Stimulated activated CD4-positive, alpha-beta T cell treated with anti-CD3 and anti-CD28 coated beads, Interleukin-4, amount 100 ng/mL, for 4 hours (primary cell): ENCODE data around the gene RABEP2.
"Not testable (repeated sequence)": the region's sequence is repeated elsewhere in the genome, so short reads cannot be mapped to it uniquely, and the experiment has no call there.

Source experiments
- DNase-seq, 2 experiments: peaks; one replicate each; pipeline ENCODE4 v3.0.0-alpha.2; 2020

RABEP2 gene

GRCh38 chr16:28924762-28925385 lies at the start of gene RABEP2:
RABEP2 (minus strand) TSS chr16:28925238; CDS start chr16:28925163, 75 bp downstream.
- peak; percentile 89 to 99 for DNase-seq

- peak; percentile 88 to 91 for DNase-seq
Observed at GRCh38 chr16:28974437-28975157, 49.6 kb upstream of the RABEP2 start, which contains the start of gene SPNS1. SPNS1 (plus strand) TSS chr16:28974778; CDS start chr16:28975152, 374 bp downstream.

DNA sequence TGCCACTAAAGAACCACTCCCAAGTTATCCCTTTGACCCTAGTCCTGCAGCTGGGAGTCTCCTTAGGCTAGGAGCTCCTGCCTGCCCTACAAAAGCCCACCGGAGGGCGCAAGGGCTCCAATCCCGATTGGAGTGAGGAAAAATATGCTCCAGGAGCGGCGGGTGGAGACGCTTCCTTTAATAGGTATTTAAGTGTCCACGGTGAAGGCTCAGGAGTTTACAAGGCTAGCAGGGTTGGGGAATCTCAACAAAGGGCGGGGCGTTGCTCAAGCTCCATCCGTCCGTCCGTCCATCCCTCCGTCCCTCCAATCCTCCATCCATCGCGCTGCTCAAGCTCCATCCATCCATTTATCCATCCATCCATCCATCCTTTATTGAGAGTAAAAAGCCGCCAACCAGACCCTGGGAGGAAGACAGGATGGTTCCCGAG lies 49.0 kb upstream of the RABEP2 start:
- DNase-seq = peak in 1 of 2 experiments; percentile 25

GRCh38 chr16:28969696-28970095 lies 44.7 kb upstream of the RABEP2 start:
- not testable (repeated sequence) for DNase-seq

DNA sequence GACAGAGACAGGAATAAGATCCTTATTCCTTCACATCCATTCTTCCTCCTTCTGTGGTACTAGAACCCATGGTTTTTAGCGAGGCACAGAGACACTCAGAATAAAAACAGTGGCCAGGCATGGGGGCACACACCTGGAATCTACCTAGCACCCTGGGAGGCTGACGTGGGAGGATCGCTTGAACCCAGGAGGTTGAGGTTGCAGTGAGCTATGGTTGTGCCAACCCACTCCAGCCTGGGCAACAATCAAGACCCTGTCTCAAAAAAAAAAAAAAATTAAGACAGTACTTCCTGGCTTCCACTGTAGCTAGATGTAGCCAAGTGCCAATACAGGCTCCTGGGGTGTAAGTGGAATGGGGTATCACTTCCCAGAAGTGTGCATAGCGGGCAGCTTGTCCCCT lies 42.1 kb upstream of the RABEP2 start:
- no peak for DNase-seq

DNA sequence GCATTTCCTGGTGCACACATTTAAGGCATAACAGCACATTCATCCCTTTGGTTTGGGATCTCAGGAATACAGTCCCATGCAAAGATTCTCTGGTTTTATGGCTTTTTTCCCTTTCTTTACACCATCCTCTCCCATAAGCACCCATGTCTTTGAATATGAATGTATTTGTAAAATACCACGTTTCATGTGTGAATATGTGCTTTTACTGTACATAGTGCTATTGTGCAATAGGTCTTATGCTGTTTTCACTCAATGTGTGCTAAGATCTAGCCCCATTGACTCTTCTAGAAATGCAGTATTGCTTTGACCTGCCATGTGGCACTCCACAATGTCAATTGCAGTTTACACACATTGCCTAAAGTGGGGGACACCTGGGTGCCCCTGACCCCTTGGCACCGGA lies 39.5 kb upstream of the RABEP2 start:
- DNase-seq = no peak

GRCh38 chr16:28964072-28964471 lies 39.0 kb upstream of the RABEP2 start:
- DNase-seq = no peak

GRCh38 chr16:28958836-28959235 lies 33.8 kb upstream of the RABEP2 start:
- DNase-seq = no peak

DNA sequence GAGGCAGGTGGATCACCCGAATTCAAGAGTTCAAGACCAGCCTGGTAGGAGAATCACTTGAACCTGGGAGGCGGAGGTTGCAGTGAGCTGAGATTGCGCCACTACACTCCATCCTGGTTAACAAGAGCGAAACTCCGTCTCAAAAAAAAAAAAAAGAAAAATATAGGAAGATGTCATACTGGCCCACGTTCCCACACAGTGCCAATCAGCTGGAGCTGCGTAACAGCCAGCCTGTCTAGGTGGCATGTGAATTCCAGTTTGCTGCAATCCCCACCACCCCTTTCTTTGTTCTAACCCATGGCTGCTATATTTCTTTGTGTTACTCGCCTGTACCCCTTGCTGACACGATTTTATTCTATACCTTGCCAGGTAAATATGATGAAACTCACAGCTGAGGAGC lies 33.2 kb upstream of the RABEP2 start:
- no peak for DNase-seq

GRCh38 chr16:28951410-28951943 lies 26.4 kb upstream of the RABEP2 start:
- no peak for DNase-seq

DNA sequence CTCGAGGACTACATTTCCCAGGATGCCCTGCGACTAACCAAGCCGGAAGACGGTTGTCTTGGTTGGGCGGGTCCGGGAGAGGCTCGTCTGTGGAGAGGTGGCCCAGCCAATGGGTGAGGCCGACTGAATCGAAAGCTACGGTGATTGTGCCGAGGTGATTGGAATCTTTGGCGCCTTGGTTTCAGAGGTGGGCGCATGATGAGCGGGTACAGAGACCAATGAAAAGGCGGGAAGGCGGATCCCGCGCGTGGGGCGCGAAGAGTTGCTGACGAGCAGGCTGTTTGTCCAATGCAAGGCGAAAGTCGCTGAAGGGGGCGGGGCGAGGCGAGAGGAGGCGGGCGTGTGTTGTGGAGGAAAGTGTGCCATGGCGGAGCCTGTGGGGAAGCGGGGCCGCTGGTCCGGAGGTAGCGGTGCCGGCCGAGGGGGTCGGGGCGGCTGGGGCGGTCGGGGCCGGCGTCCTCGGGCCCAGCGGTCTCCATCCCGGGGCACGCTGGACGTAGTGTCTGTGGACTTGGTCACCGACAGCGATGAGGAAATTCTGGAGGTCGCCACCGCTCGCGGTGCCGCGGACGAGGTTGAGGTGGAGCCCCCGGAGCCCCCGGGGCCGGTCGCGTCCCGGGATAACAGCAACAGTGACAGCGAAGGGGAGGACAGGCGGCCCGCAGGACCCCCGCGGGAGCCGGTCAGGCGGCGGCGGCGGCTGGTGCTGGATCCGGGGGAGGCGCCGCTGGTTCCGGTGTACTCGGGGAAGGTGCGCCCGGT lies 25.8 kb upstream of the RABEP2 start, which contains the start of gene NFATC2IP:
TSS of gene NFATC2IP (plus strand) at position 290 of the 762 bp plus-strand sequence. CDS start at position 365, 75 bp downstream.
- DNase-seq = peak; percentile 99

DNA sequence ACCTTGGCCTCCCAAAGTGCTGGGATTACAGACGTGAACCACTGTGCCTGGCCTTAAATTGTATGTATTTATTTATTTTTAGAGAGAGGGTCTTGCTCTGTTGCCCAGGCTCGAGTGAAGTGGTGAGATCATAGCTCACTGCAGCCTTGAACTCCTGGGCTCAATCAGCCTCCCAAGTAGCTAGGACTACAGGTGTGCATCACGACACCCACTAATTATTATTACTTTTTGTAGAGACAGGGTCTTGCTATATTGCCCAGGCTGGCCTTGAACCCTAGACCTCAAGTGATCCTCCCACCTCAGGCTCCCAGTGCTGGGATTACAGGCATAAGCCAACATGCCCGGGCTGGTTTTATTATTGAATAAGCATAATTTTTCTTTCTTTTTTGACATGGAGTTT lies 21.6 kb upstream of the RABEP2 start:
- no peak for DNase-seq

GRCh38 chr16:28943281-28943680 lies 18.2 kb upstream of the RABEP2 start:
- DNase-seq = no peak

- DNase-seq = not testable (repeated sequence)
Observed at GRCh38 chr16:28939825-28940224, 14.8 kb upstream of the RABEP2 start.

DNA sequence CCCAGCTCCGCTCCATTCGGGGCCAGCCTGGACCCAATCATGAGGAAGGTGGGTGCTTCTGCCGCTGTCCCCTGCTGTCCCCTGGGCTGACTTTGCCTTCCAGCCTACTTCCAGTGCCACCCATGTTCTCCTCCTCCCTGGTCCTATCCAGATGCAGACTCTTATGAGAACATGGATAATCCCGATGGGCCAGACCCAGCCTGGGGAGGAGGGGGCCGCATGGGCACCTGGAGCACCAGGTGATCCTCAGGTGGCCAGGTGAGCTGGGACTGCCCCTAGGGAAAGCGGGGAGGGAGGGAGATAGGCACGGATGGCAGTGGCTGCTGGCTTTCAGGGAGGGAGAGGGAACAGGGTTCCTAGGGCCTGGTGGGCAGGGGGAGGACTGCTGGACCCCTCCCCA lies 13.7 kb upstream of the RABEP2 start:
- DNase-seq = no peak

- DNase-seq = no peak
Observed at GRCh38 chr16:28937222-28937876, 12.3 kb upstream of the RABEP2 start.

DNA sequence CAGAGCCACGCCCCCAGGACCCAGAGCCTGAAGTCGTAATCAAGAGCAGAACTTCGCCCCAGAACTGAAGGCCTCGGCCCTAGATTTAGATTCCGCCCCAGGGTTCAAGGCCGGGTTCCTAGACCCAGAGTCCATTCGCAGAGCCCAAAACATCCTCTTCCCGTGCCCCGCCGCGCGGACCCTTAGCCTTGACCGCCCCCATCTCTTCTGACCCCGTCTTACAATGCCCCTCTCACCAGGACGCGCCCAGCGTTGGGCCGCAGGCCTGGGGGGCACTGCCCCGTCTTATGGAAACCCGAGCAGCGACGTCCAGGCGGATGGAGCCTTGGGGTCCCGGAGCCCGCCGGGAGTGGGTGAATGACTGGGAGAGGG lies 11.7 kb upstream of the RABEP2 start:
- no peak for DNase-seq

GRCh38 chr16:28935924-28936783 lies 11.1 kb upstream of the RABEP2 start:
- peak; percentile 79 to 84 for DNase-seq

- no peak for DNase-seq
Observed at GRCh38 chr16:28935346-28935745, 10.3 kb upstream of the RABEP2 start.

- no peak for DNase-seq
Observed at GRCh38 chr16:28933171-28933570, 8.1 kb upstream of the RABEP2 start.

- DNase-seq = no peak
Observed at GRCh38 chr16:28932339-28933141, 7.5 kb upstream of the RABEP2 start.
